Measurements from ENCODE around the gene GTPBP8. TPM values are rescaled to one million over a fixed set of nuclear protein-coding genes. Genes with fewer than 3 reads are reported as not detected.

GTPBP8 gene
- total and polyA plus RNA-seq, 2 of the 13 experiments (the other 11 are each of a cell fraction or from before 2014, with no cell fraction given) = 12.5 to 16.7 TPM

DNA sequence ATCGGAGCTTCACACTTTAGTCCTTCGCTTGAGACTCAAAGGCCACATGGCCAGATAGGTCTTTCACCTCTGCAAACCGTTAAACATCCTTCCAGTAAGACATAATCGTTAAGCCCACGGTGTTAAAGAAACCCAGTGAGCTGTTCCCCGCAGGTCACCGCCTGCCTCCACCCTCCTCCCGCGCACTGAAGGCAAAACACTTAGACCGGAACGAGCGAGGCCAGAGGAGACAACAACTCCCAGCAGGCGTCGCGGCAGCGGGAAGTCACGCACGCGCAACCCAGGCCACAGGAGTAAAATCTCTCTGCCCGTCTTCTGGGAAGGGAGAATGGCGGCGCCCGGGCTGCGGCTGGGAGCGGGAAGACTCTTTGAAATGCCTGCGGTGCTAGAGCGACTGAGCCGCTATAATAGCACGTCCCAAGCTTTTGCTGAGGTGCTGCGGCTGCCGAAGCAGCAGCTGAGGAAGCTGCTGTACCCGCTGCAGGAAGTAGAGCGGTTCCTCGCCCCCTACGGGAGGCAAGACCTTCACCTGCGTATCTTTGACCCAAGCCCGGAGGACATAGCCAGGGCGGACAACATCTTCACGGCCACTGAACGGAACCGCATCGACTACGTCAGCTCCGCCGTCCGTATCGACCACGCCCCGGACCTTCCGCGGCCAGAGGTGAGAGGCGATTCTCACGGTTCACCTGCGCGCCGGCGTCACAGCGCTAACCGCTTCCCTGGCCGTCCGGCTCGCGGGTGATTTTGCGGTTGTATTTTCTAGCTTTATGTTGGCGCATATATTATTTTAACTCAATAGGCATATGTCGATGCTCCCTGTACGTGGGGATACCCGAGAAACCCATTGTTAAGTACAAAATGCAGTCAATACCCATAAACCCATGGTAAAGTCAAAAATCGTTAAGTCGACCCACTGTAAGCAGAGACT is at the start of gene GTPBP8 (continued):
- peak; percentile 91 for TF ChIP-seq ZNF574 (CRISPR knock-in tag; IDR thresholded peaks at IDR 0.05)
- TF ChIP-seq STAG1 (CRISPR knock-in tag; IDR thresholded peaks at IDR 0.05) = no peak
- peak; percentile 44; the same call in 1 of the 2 replicates for TF ChIP-seq SOX5 (CRISPR knock-in tag; IDR thresholded peaks at IDR 0.05; ENCODE audit: borderline replicate concordance)
- TF ChIP-seq MBNL3 (CRISPR knock-in tag; conservative IDR thresholded peaks at IDR 0.05) = no peak
- no peak for TF ChIP-seq PBX2 (CRISPR knock-in tag; IDR thresholded peaks at IDR 0.05)
- peak; percentile 85 for TF ChIP-seq CBX5 (CRISPR knock-in tag; IDR thresholded peaks at IDR 0.05; ENCODE audit: borderline replicate concordance)
- TF ChIP-seq REL (CRISPR knock-in tag; conservative IDR thresholded peaks at IDR 0.05) = no peak
- TF ChIP-seq ZSCAN12 (CRISPR knock-in tag; IDR thresholded peaks at IDR 0.05) = no peak; the same call in 1 of the 2 replicates
- TF ChIP-seq ZNF205 (CRISPR knock-in tag; IDR thresholded peaks at IDR 0.05) = no peak
- 0 out of 2 replicates have a peak, but pooled peaks have one; percentile 15 for TF ChIP-seq ZNF780A (CRISPR knock-in tag; IDR thresholded peaks at IDR 0.05)
- peak; percentile 87 for TF ChIP-seq MED13 (CRISPR knock-in tag; IDR thresholded peaks at IDR 0.05)
- no peak for TF ChIP-seq NBN (conservative IDR thresholded peaks at IDR 0.05)
- no peak for TF ChIP-seq MTF1 (CRISPR knock-in tag; IDR thresholded peaks at IDR 0.05)
- TF ChIP-seq BATF2 (CRISPR knock-in tag; IDR thresholded peaks at IDR 0.05) = no peak
- peak; percentile 87 for TF ChIP-seq HES4 (CRISPR knock-in tag; IDR thresholded peaks at IDR 0.05; ENCODE audit: borderline replicate concordance)
- no peak for TF ChIP-seq ARNT (IDR thresholded peaks at IDR 0.05)
- no peak for TF ChIP-seq TRIM22 (IDR thresholded peaks at IDR 0.05)
- TF ChIP-seq ZNF563 (CRISPR knock-in tag; IDR thresholded peaks at IDR 0.05) = peak; percentile 61; the same call in 1 of the 2 replicates
- peak; percentile 72 for TF ChIP-seq MEF2D (CRISPR knock-in tag; IDR thresholded peaks at IDR 0.05)
- TF ChIP-seq RAD21 (CRISPR knock-in tag; IDR thresholded peaks at IDR 0.05) = no peak
- TF ChIP-seq ZNF350 (CRISPR knock-in tag; IDR thresholded peaks at IDR 0.05; ENCODE audit: borderline replicate concordance, low read depth) = peak; percentile 89; the same call in 1 of the 2 replicates
- no peak for TF ChIP-seq ZNF782 (CRISPR knock-in tag; IDR thresholded peaks at IDR 0.05; ENCODE audit: borderline replicate concordance)
- 0 out of 2 replicates have a peak, but pooled peaks have one; percentile 45 for TF ChIP-seq TBP (CRISPR knock-in tag; IDR thresholded peaks at IDR 0.05)
- no peak; the same call in 1 of the 2 replicates for TF ChIP-seq ZNF556 (CRISPR knock-in tag; IDR thresholded peaks at IDR 0.05; ENCODE audit: borderline replicate concordance)
- peak; percentile 92 for TF ChIP-seq RBFOX2 (IDR thresholded peaks at IDR 0.05; ENCODE audit: low read depth, low read length)
- TF ChIP-seq ZNF282 (IDR thresholded peaks at IDR 0.05; ENCODE audit: partially characterized antibody) = no peak
